GM21737 (cell line): ENCODE measurements around the gene DUSP22.
"Not testable (repeated sequence)": the region's sequence is repeated elsewhere in the genome, so short reads cannot be mapped to it uniquely, and the experiment has no call there.

Experiments used
- ATAC-seq: cut with Tn5 transposase; IDR thresholded peaks from one replicate; pipeline ENCODE4 v1.9.1; 2021; ENCODE audit warnings: mild to moderate bottlenecking, moderate library complexity; ENCODE audit not compliant: unreplicated experiment

The DUSP22 gene

DNA sequence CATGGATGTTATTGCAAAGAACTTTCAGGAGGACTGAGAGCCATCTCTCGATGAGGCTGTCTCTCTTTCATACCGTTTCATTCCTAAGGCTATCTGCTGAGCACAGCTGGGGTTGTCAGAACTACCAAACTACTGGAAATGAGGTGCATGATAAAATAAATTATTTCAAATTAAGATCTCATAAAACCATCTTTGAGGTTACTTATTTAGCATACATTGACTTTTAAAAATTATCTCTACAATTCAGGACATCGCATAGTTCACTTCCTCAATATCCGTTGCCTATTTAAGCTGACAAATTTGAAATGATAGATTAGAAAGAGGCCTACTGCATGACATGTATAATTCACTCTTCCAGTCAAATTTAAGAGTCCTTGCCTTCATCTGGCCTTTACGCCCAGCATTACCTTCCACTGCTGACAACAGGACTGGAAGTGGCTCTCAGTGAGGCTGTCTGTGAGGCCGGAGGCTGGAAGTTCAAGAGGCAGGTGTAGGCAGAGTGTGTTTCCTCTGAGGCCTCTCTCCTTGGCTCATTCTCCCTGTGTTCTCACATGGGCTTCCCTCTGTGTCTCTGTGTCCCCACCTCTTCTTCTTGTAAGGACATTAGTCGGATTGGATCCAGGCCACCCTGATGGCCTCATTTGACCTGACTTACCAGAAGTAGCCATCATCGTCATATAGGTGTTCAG is 12.8 kb upstream of the DUSP22 start:
- ATAC-seq = no peak

- no peak for ATAC-seq
Measured at GRCh38 chr6:280775-281468, 11.4 kb upstream of the DUSP22 start.

- no peak for ATAC-seq
Measured at GRCh38 chr6:281469-282103, 10.7 kb upstream of the DUSP22 start.

GRCh38 chr6:282177-282866 is 10.0 kb upstream of the DUSP22 start:
- ATAC-seq = no peak

DNA sequence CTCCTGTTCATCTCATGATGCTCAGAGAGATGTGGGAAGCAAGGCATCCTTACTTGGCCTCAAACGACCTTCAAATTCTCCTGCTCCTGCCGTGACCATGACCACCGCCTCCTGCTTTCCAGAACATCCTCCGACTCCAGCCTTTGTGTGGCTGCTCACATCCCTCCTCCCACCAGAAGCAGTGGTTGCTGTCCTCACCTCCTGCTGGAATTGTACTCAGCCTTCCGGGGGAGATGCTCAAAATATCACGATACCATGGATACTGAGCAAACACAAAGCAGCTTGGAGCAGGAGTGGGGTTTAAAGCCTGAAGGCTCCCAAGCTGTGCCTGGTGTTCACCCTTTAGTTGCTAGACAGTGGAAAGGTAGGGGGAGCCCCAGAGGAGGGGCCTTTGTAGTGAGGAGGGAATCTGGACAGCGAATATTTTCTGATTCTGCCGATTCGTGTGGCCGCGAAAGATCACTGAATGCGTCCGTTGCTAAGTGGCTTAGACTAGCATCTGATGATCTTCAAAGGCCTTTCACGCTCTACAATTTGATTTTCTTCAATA is 9.3 kb upstream of the DUSP22 start:
- ATAC-seq = no peak

- ATAC-seq = no peak
Measured at GRCh38 chr6:284486-284885, 7.8 kb upstream of the DUSP22 start.

GRCh38 chr6:285030-285771 is 7.1 kb upstream of the DUSP22 start:
- no peak for ATAC-seq

DNA sequence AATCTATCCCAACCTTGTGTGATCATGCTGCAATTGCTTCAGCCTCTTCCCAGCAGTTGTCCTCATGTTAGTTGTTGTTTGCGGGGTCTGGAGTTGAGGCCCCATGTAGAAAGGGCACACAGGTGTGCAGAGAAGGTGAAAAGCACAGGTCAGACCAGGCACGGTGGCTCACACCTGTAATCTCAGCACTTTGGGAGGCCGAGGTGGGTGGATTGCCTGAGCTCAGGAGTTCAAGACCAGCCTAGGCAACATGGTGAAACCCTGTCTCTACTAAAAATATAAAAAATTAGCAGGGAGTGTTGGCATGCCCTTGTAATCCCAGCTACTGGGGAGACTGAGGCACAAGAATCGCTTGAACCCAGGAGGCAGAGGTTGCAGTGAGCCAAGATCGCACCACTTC is 6.4 kb upstream of the DUSP22 start:
- ATAC-seq = not testable (repeated sequence)

GRCh38 chr6:286681-287488 is 5.4 kb upstream of the DUSP22 start:
- no peak for ATAC-seq

GRCh38 chr6:287489-287860 is 4.8 kb upstream of the DUSP22 start:
- no peak for ATAC-seq

DNA sequence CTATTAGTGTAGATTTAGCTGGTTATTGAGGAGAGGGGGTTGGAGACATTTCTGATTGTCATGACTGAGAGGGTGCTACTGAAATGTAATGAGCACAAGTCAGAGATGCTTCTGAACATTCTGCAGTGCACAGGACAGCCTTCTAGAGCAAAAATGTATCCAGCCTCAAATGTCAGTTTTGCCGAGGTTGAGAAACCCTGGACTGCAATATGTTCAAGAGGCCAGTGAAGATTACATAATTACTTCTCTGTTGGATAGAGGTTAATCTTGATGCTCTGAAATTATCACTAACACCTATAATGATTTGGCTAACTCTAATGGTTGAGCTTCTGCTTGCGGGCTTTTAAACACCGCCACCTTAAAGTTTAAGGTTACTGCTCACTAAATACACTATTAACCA is 3.4 kb upstream of the DUSP22 start:
- ATAC-seq = no peak

GRCh38 chr6:290111-290922 is 2.0 kb upstream of the DUSP22 start:
- ATAC-seq = no peak

DNA sequence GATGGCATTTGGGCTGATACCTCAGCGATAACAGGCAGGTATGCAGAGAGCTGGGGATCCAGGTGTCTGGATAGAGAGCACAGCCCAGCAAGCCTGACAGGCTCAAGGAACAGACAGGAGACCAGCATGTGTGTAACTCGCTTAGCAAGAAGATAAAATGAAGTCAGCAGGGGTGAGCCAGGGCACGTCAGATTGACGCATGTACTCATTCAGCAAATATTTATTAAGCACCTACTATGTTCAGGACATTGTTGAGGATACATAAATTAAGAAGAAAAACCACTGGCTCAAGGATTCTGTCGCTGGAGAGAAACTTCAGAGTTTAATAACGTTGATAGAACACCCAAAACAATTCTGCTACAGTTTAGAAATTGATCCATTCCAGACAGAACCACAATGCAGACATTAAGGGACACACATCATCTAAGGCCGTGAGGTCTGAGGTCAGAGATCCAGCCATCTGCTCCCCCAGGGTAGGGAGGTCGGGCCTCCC is 1.0 kb upstream of the DUSP22 start:
- no peak for ATAC-seq

DNA sequence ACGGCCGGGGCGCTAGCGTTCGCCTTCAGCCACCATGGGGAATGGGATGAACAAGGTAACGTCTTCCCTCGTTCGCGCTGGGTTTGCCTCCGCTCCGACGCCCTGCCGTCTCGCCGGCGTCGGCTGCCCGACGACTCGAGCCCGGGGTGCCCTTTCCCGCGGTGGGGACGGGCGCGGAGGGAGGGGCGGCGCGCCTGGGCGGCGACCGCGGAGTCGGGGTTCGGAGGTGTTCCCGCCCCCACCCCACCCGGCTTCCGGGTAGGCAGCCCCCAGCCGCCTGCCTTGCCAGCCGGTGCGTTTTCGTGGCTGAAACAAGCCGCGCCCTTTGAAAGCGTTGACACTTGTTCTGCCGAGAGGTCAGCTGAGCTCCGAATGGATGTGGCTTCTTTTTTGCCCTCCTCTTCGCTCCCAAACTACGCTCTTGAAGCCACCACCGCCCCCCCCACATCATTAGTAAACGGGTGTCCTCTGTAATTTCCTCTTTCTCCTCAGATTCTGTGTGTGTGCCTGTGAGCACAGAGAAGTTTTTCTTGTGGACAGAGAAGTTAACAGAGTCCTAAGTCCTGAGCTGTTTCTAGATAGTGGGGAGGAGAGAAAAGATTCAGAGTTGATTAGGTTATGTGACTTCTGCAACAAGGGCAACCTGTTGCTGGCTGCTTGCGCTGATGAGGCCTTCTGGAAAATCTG is 362 bp downstream of the DUSP22 start:
- ATAC-seq = peak; percentile 26

DNA sequence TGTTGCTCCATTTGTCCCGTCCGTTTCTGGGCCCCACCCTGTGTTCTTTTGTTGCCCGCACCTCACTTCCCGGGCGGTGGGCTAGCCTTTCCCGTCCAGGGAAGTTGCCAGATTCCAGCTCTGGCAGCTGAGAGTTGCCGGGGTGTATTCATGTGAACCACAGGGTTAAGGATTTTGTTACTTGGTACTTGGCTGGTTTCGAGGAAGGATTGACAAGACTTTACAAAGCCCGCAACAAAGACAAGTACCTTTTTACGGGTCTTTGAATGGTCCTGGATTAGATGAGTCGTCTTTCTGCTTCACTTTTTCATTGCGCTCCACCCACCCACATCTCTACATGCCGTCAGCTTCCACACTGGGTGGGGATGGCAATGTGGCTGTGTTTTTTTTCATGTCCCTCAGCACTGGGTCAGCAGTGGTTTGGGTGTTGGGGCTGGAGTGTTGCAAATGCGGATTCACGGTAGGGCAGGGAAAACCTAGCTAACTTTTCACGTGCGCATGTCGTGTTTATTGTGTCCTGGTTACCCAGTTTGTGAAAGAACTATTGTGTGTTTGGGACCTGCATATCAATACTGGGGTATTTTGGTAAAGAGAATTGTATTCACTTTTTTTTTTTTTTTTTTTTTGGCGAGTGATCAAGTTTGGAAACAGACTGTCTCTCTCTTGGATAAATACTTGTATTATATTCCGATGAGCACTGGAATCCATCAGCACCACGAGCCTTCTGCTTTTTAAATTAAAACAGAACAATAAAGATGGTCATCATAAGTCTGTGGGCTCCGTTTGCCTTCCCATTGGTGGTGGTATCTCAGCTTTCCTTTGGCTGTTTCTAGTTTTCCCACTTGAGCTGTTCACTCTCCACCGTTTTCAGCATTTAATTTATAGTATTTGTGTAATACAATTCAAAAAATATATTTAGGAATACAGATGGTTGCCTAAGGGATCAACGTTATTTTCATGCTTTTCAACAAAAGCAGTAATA is 1.2 kb downstream of the DUSP22 start:
- ATAC-seq = no peak

GRCh38 chr6:294656-295565 is 2.6 kb downstream of the DUSP22 start:
- ATAC-seq = no peak
